ENCODE data around the gene CHCHD3.

CHCHD3 gene

GRCh38 chr7:133056370-133057238 is 25.3 kb downstream of the CHCHD3 start (continued):
- TF ChIP-seq GLI2 (tag by site-specific recombination; IDR thresholded peaks at IDR 0.05; ENCODE audit: borderline replicate concordance, low read depth) (no peak), ZSCAN23 (tag by site-specific recombination; IDR thresholded peaks at IDR 0.05) (no peak), TCF7L2 (IDR thresholded peaks at IDR 0.05; ENCODE audit: borderline replicate concordance, low read depth, low read length) (no peak), GLI4 (tag by site-specific recombination; IDR thresholded peaks at IDR 0.05) (no peak), ZNF423 (tag by site-specific recombination; IDR thresholded peaks at IDR 0.05) (no peak), HOXD13 (CRISPR knock-in tag; IDR thresholded peaks at IDR 0.05; ENCODE audit: borderline replicate concordance) (no peak), ZNF768 (tag by site-specific recombination; IDR thresholded peaks at IDR 0.05) (no peak), ZNF140 (tag by site-specific recombination; IDR thresholded peaks at IDR 0.05) (no peak), FEZF1 (tag by site-specific recombination; IDR thresholded peaks at IDR 0.05) (no peak), SP3 (tag by site-specific recombination; IDR thresholded peaks at IDR 0.05) (no peak), HOXC10 (CRISPR knock-in tag; IDR thresholded peaks at IDR 0.05) (no peak), ZBTB44 (tag by site-specific recombination; IDR thresholded peaks at IDR 0.05) (no peak), GFI1B (tag by site-specific recombination; IDR thresholded peaks at IDR 0.05) (no peak), ZNF366 (tag by site-specific recombination; conservative IDR thresholded peaks at IDR 0.05) (0 out of 2 replicates have a peak, but pooled peaks have one; percentile 9), ZNF654 (tag by site-specific recombination; IDR thresholded peaks at IDR 0.05; ENCODE audit: low read depth) (no peak), ZNF223 (tag by site-specific recombination; IDR thresholded peaks at IDR 0.05) (no peak), ZNF518A (tag by site-specific recombination; conservative IDR thresholded peaks at IDR 0.05; ENCODE audit: low read depth) (no peak), ZNF692 (tag by site-specific recombination; IDR thresholded peaks at IDR 0.05) (no peak), ZNF596 (tag by site-specific recombination; IDR thresholded peaks at IDR 0.05) (no peak), SP7 (tag by site-specific recombination; IDR thresholded peaks at IDR 0.05) (peak; percentile 53), ZBTB20 (tag by site-specific recombination; IDR thresholded peaks at IDR 0.05) (no peak), TRIM28 (IDR thresholded peaks at IDR 0.05; ENCODE audit: borderline replicate concordance, low read length) (no peak), ZNF600 (tag by site-specific recombination; IDR thresholded peaks at IDR 0.05) (0 out of 2 replicates have a peak, but pooled peaks have one; percentile 22), ZNF354C (tag by site-specific recombination; IDR thresholded peaks at IDR 0.05; ENCODE audit: borderline replicate concordance, low read depth) (no peak)
